ENCODE data around the gene DPEP1. TPM values are rescaled to one million over a fixed set of nuclear protein-coding genes. Genes with fewer than 3 reads are reported as not detected.

Gene DPEP1
- total and polyA plus RNA-seq, 2 experiments from 2014 or later, result 1.7 to 2.3 TPM

- no peak overlapping the region for H3K4me3 ChIP-seq
Observed at GRCh38 chr16:89633064-89633631, 19.7 kb downstream of the DPEP1 start.

More at GRCh38 chr16:89633064-89633631, 19.7 kb downstream of the DPEP1 start:
- Mint-ChIP-seq H3K4me3 (no peak overlapping the region), H3K27me3 (ENCODE audit: insufficient read depth, low read depth, poor library complexity) (peaks cover 17% of the 10 kb centered on the region), H3K36me3 (ENCODE audit: low read depth) (no peaks in the 10 kb centered on the region), H3K4me1 (no peaks in the 10 kb centered on the region), H3K9me3 (no peaks in the 10 kb centered on the region), H3K27ac (no peak overlapping the region)
- no peaks in the 10 kb centered on the region for H3F3A ChIP-seq (replicated peaks; ENCODE audit: low read depth)
- DNase-seq (ENCODE audit: low spot score) (no peak), ATAC-seq (peak; percentile 13; the same call in 2 of the 3 replicates)
- no peaks in the 10 kb centered on the region for H4K20me1 ChIP-seq (replicated peaks; ENCODE audit: insufficient read depth)
- H3K4me2 ChIP-seq, result no peak overlapping the region
- no peak for TF ChIP-seq NANOG (IDR thresholded peaks at IDR 0.05; ENCODE audit: borderline replicate concordance)
- TF ChIP-seq ZNF462 (CRISPR knock-in tag; IDR thresholded peaks at IDR 0.05), result no peak
- no peak for TF ChIP-seq ETS1 (IDR thresholded peaks at IDR 0.05)
- no peak for TF ChIP-seq JUNB (IDR thresholded peaks at IDR 0.05; ENCODE audit: unreplicated experiment)
- TF ChIP-seq STAT1 (IDR thresholded peaks at IDR 0.05; ENCODE audit: unreplicated experiment), result no peak
- no peak for TF ChIP-seq EZH2phosphoT487 (IDR thresholded peaks at IDR 0.05; ENCODE audit: unreplicated experiment)
- no peak for TF ChIP-seq POLR2AphosphoS5 (IDR thresholded peaks at IDR 0.05; ENCODE audit: low read depth)
- TF ChIP-seq ZNF331 (CRISPR knock-in tag; IDR thresholded peaks at IDR 0.05; ENCODE audit: low read depth), result no peak
- no peak for TF ChIP-seq CTCF (conservative IDR thresholded peaks at IDR 0.05; ENCODE audit: low read depth in 2 of 2)
- no peak for TF ChIP-seq ZNF114 (CRISPR knock-in tag; IDR thresholded peaks at IDR 0.05)
- no peak for TF ChIP-seq CREB1 (CRISPR knock-in tag; IDR thresholded peaks at IDR 0.05; ENCODE audit: low read depth)
- TF ChIP-seq EZH2 (IDR thresholded peaks at IDR 0.05; ENCODE audit: low read depth, unreplicated experiment), result no peak
- no peak for TF ChIP-seq REST (IDR thresholded peaks at IDR 0.05; ENCODE audit: unreplicated experiment)
- H3K36me3 ChIP-seq (ENCODE audit: insufficient read depth), result no peaks in the 10 kb centered on the region
- no peak overlapping the region for H3K27ac ChIP-seq (ENCODE audit: low read depth)
- H3K27me3 ChIP-seq (ENCODE audit: insufficient read depth), result no peaks in the 10 kb centered on the region
- no peaks in the 10 kb centered on the region for H3K9me2 ChIP-seq (ENCODE audit: insufficient read depth)
- H3K79me2 ChIP-seq (replicated peaks; ENCODE audit: insufficient read depth), result no peaks in the 10 kb centered on the region
- no peak overlapping the region for H2AFZ ChIP-seq
- H3K4me1 ChIP-seq (ENCODE audit: insufficient read depth), result no peaks in the 10 kb centered on the region

All from GM23338 (cell line).